ENCODE data around the gene NFASC. TPM values are rescaled to one million over a fixed set of nuclear protein-coding genes. Genes with fewer than 3 reads are reported as not detected.
A peak's percentile ranks its signal among the peaks of the same experiment; 100 is the strongest.

Gene NFASC
- total RNA-seq, 1 experiment from 2014 or later, result 0.46 TPM

DNA sequence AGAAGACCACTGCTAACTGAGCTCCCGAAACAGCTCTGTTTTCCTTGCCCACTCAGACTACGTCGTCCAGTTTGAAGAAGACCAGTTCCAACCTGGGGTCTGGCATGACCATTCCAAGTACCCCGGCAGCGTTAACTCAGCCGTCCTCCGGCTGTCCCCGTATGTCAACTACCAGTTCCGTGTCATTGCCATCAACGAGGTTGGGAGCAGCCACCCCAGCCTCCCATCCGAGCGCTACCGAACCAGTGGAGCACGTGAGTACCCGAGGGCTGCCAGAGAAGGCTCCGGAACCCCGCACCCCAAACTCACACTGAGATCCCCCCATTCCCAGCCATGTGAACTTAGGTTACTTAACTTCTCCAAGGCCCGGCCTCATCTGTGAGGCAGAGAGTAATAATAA is 108.6 kb downstream of the NFASC start:
- no peak for DNase-seq (ENCODE audit: low read depth)

DNA sequence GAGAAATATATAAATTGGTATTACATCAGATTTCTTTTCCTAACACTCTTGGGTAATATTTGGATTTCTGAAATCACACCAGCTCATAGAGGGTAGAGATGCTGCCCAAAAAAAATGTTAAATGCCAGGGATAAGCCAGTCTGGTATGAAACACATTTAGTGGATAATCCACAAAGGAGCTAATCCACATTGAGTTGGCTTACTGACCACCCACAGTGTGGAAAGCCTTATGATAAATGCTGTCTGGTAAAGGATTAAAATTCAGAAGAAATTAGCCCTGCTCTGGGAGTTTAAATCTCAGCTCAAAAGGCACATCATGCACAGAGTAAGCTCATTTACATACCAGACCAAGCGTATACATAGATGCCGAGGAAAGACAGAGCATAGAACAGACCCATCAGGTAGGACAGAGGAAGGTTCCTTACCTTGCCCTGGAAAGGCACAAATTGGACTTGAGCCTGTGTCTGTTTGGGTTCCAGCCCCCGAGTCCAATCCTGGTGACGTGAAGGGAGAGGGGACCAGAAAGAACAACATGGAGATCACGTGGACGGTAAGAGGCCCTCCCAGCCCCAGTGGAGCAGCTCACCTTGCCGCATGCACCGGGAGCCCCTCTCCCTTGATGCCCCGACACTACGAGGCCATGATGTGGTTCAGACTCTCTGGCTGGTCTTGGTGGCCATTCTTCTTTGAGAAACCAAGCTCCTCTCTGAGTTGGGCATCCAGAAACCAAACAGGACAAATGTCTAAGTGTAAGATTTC is 109.4 kb downstream of the NFASC start:
- DNase-seq (ENCODE audit: low read depth), result no peak

DNA sequence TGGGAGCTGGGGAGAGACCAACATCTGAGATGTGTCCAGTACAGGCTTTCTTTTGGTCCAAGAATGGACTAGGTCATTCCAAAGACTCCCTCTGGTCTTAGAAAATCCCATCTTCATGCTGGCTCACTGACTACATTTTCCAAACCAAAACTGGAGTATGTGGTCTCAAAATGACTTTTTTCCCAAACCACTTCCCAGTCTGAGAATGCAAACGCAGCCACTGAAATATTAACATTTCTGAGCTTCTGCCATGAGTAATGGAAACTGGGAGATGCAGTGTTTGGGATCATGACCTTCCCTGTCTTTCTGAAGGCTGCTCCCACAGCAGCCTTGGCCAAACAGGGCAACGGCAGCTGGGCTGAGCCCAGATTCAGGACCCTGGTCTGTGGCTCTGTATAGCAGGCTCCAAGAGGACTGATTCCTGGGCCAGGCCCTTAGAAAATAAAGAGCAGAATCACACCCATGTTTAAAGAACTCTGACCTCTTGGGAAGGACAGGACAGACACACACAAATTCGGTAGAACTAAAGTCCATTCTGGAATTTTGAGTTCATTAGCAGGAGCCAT is 110.3 kb downstream of the NFASC start:
- DNase-seq (ENCODE audit: low read depth), result no peak

DNA sequence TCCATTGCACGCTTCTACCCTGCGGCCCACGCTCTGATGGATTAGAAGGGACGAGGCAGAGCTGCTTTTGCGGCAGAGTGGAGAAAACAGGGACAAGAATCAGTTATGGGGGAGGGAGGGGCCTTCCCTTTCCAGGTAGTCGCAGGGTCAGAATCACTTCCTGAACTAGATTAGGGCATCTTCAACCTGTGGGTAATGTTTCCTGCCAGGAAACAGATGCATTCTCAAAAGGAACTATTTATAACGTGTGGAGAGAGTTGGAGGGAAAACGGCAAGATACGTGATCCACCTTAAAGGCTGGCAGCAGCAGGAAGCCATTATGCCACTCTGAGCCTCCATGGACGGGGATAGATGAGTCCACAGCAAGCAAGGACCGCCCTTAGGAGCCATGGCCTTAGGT is 112.5 kb downstream of the NFASC start:
- no peak for DNase-seq (ENCODE audit: low read depth)

DNA sequence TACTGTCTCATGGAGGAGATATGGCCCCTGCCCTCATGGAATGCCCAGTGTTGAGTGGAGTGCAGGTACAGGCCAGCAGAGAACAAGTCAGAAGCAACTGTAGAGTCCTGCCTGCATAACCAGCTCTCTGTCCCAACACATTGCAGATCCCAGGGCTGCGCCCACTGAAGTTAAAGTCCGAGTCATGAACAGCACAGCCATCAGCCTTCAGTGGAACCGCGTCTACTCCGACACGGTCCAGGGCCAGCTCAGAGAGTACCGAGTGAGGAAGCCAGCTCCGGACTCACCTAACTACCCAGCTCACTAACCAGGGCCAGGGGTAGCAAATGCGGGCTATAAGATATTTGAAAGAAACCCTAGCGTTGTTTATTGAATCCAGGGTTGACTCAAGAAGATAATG is 113.2 kb downstream of the NFASC start:
- DNase-seq (ENCODE audit: low read depth), result no peak

DNA sequence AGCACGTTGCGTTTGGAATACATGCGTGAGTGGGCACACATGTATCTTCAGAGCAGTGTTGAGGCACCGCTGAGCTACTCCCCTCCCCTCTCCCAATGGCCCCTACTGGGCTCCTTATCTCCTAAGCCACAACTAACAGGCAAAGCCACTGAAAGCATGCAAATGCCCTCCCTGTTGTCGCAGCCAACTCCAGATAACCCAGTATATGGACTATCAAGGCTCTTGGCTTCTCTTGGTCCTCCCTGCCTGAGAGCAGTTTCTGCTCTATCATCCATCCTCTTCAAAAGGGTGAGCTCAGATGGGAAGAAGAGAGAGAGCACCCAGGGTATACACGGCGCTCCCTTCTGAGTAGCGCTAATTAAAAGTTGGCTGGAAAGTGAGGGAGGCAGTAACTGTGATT is 113.8 kb downstream of the NFASC start:
- DNase-seq (ENCODE audit: low read depth), result no peak

DNA sequence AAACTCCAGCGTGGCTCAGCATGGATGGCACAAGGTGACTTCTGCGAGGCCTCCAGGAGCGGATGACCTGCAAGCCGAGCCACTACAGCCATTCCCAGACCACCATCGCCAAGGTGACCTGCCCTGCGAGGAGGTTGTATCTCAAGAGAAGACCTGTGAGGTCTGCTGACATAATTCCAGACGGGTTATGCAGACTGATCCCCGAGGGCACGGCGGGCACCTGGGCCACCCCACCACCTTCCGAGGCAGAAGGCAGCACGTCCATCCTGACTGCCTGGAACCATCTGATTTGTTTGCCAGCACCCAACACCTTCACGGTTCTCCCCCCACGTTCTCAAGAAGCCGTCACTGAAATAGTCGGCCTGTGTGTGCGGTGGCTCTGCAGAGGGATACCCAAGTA is 115.5 kb downstream of the NFASC start:
- no peak for DNase-seq (ENCODE audit: low read depth)

DNA sequence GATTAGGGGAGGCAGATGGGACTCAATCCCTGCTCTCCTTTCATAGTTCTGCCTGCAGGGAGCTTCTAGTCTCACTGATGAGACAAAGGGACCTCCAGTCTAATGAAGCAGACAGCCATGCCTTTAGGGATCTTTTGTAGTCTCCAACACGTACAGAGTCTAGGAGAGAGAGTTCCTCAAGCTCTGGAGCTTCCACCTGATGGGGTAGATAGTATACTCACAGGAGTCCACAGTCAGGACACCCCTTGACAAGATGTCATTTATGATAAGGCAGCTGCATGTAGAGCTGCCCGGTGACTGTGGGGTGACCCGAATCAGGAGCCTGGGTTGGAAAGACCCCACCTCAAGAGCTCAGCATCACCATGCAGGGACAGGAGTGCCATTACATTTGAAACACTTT is 117.0 kb downstream of the NFASC start:
- DNase-seq (ENCODE audit: low read depth), result no peak

DNA sequence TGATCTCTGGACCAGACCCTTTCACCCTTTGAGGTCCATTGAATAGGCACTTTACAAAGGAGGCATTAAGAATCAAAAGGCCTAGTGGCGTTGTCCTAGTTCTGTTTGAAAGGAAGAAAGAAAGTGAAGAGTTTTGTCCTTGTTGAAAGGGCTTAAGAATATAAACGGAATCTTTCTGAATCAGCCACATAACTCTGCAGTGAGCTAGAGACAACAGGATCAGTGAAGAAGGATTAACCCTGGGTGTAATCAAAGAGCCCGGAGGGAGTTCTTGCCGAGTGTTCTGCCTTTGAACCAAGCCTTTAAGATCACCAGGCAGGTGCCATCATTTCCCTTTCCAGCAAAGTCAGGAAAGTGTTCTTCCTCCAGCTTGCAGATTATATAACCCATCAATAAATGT is 117.5 kb downstream of the NFASC start:
- DNase-seq (ENCODE audit: low read depth), result no peak

DNA sequence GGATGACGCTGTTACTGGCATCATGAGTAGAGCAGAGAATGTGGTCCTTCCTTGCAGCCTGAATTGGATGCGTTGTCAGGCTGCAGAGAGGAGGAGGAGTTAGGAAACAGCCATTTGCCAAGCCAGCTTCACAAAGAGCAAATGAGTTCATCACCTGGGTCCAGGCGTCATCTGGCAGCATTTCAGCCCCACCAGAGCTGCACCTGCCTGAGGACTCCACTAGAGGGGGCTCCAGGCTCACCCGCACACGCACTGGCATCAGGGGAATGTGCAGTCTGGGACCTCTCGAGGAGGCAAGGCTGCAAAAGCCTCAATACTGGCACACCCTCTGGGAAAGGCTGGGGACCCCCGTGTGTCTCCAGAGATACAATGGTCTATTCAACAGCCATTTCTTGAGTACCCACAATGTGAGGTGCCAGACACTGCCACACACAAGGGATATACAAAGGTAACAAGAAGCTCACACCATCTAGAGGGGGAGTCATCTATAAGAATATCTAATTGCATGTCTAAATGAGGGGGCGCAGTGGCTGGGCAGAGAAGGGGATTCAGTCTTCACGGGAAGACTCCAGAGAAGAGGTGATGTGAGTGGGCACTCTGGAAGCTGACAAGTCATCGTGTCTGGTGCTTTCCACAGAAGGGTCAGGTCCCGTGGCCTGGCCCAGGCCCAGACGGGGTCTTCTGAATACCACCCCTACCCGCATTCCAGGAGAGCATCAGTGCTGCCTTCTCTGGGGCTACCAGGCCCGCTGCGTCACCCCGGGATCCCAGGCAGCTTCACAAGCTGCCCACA is 118.8 kb downstream of the NFASC start:
- DNase-seq (ENCODE audit: low read depth), result peak; percentile 45

DNA sequence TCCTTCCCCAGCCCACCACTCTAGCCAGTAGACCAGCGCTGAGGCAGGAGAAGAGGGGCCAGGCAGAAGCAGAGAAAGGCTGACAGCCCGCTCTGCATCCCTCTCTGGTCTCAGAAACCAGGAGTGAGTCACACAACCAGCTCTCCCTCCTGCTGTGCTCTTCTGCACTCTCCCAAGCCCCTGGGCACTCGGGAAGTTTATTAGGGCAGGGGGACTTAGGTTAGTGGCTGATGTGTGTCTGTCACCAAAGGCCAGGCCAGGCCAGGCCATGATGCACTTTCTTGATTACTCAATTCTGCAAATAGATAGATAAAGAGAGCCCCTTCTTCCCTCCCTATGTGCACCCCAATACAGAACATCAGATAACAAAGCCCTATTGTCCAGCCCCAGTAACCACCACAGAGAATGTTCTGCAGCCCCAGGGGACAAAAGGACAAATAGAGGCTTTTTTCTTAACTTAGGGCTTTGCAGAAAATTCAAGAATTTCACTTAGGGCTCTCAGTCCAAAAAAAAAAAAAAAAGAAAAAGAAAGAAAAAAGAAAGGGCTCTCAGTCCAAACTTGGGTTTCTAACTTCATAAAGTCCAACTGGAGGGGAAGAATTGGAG is 119.5 kb downstream of the NFASC start:
- no peak for DNase-seq (ENCODE audit: low read depth)

DNA sequence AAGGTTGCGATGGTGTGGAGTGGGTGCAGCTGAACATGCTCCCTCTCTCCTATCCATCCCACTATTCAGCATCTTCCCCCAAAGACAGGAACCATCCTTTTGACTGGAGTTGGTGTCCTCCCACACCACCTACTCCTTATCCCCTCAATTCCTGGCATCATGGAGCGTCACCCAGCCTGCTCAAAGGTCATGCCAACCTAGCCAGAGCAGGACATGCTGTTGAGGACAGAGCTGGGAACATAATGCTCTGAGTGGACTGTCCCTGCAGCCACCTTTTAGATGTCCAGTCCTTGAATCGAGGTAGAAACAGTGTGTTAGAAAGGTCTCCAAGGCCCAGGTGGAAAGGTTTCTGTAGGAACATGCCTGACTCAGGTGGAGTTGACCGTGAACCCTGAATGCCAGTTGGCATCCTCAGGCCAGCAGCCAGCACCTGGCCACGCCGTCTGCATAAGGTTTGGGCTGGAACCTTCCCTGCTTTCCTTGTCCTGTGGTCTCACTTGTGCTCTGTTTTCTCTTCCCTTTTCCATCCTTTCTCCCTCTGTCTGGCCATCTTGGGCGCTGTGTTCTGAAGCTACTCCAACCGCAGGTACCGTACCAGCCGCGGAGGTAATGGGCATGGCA is 120.2 kb downstream of the NFASC start:
- no peak for DNase-seq (ENCODE audit: low read depth)

DNA sequence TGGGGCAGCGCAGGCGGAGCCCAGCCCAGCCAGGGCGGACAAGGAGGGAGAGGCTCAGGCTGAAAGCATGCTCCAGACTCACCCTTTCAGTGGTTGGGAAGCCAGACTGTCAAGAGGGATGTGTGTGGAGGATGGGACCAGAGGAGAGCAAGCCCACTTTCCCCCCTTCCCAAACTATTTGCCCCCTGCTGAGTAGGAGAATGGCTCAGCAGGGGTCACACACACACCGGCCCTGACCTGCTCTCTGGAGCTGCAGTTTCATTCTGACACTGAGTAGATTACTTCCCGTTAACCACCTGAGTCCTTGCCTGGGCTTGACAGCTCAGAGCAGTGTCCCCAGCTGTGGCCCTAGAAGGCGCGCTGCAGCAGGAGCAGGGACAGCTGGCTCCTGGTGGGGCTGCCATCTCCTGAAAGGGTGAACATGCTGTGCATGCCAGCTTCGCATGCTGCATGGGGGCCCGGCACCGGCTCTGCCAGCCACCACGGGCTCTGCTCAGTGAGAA is 120.7 kb downstream of the NFASC start:
- DNase-seq (ENCODE audit: low read depth), result no peak

DNA sequence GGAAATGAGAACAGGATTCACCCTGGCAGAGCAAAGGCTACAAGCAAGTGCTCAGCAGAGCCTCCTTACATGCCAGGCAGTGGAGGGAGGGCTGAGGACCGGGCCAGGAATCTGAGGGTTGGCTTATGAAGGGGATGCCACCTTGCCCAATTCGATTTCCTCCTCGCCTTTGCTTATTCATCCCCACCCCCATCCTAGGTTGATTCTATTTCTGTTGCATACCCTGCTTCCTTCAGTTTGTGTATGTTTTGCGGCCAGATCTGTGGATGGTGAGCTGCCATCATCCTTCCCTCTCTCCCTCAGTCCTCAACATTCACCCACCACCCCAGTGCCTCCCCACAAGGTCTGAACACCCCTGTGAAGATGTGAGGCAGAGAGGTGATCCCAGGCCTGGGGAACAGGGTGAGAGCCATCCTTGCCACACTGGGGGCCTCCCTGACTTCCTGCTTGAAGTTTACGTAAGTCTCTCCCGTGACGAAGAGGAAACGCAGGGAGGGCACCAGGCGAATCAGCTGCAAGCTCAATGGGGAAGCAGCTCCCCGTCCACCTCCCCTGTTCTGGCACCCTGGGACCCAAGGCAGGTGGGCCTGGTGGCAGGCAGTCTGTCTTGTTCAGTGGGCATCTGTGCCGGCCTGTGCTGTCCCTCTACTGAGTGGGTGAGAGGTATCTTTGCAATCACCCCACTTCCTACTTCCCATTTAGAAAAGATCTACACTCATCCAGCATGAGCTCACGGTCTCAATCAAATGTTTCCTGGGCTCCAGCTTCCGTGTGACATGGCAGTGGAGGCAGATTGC is 121.7 kb downstream of the NFASC start:
- DNase-seq (ENCODE audit: low read depth), result no peak

DNA sequence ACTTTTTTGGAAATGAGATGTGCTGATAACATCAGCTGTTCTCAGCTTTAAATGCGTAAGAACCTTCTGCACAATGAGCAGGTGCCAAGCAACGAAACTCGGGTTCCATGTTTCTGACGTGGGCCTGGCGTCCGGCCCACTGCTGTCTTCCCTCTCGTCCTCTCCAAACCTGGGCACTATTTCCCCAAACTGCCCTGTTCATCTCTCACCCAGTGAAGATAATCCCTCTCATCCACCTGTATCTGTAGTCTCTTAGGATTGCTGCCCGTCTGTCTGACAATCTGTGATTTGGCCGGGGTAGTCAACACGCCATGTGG is 122.3 kb downstream of the NFASC start:
- DNase-seq (ENCODE audit: low read depth), result no peak

DNA sequence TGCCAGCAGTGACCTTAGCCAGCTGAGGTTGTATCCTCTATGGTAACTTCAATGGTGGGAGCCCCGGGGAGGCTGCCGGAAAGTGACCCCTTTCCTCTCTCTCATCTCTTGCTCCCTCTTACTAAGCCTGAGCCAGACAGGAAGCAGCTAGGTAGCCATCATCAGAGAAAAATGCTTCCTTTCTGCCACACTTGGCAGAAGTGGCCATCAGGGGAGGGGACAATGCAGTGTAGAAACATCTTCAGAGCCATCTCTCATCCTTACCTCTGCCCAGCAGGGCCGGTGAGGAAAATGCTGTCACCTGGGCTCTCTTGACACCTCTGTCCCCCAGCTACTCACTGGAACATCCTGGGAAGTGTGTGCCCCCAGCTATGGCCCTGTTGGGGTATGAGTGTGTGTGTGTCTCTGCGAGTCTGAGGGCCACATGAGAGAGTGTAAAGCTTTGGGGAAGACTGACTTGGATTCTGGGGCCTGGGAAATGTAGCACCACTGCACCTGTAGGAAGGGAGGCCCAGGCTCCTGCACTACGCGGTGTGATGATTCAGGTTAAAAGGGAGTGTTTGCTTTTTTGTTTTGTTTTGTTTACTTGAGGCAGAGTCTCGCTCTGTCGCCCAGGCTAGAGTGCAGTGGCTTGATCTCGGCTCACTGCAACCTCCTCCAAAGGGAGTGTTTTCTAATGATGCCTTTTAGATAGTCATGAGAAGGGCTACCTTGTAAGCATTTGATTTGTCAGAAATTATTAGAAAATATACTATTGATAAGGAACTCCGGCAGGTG is 123.6 kb downstream of the NFASC start:
- no peak for DNase-seq (ENCODE audit: low read depth)

DNA sequence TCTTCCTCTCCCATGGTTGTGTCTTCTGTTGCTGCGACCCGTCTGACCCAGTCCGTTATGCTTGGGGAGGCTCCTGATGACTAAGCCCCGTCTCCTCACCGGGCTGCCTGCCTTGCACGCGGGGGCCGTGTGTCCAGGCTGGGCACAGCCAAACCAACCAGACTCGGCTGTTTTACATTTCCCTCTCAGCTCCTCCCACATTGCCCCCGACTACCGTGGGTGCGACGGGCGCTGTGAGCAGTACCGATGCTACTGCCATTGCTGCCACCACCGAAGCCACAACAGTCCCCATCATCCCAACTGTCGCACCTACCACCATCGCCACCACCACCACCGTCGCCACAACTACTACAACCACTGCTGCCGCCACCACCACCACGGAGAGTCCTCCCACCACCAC is 126.3 kb downstream of the NFASC start:
- no peak for DNase-seq (ENCODE audit: low read depth)

DNA sequence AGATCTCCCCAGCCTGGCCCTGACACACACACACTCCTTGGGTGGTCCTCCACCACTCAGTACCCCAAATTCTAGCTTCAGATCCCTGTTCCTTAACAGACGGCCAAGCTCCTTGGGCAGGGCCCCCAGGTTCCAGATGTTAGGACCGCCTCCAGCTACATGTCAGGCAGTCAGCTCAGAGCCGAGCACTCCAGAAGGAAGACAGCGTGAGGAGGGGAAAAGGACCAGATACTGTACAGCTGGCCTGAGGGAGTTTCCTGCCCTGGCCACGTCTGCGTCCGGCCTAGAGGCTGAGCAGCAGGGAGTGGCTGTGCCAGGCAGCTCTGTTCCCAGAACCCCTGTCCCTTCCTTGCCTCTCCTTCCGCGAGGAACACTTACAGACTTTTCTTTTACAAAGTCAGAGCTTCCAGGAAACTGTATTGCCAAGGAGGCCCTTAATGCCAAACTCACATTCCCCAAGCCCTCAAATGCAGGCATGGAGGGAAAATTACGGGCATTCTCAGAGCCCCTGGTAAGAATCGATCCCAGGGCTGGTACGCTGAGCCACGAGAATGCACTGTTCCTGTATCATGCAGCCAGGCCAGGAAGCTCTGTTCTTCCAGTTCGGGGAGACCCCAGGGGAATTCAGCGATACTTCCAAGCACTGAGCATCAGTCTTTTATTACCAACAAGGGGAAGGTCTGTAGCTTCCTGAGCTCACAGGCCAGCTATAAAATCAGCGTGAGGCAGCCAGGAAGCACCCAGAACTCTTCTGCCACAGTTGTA is 127.1 kb downstream of the NFASC start:
- no peak for DNase-seq (ENCODE audit: low read depth)

DNA sequence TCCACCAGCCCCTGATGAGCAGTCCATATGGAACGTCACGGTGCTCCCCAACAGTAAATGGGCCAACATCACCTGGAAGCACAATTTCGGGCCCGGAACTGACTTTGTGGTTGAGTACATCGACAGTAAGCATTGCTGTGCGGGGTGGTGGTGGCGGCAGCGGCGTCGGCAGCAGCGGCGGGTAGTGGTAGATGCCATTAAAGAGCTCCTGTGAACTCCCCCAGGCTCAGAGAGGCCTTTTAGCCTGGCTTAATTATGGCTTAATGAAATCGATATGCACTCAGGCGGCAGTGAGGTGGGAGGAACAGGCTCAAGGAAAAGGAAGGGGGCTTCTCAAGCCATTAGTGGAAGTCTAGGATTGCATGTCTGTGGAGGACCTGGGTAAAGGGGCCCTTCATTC is 130.5 kb downstream of the NFASC start:
- DNase-seq (ENCODE audit: low read depth), result no peak

DNA sequence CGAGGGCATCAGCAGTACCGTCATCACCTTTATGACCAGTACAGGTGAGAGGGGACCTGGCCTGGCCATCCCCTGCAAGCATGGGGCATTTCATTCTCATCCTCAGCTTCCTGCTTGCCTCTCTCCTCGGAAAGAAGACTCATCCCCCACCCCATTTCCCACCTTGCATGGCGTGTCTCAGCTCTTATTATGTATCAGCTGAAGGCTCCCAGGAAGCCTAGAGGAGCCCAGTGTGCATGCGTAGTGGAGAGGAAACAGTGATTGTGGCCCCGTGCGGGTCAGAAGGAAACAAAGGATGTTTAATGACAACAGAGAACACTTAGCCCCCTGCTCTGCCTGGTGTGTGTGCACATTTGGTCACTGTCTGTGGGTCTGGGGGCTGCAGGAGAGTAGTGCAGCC is 132.0 kb downstream of the NFASC start:
- DNase-seq (ENCODE audit: low read depth), result no peak
